ENCODE results near the gene GRIA3.

DNA sequence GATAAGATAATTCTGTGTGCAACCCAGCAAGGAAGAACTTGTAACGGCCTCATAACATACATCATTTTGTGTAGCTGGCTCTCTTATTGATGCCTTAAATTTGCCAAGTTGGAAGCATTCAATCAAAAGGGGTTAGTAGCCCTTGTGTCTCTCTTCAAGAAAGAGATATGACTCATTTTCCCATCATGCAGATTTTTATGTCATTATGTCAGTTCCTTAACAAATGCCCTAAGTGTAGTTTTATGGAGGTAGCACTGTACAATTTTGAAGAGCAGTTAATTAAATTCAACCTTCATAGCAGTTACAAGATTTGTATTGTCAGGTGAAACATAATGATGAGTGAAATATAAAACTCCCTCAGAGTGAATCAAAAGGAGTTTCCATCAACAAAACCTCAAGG, 215.6 kb downstream of the GRIA3 start:
- TF ChIP-seq CTCF (IDR thresholded peaks at IDR 0.05; ENCODE audit: poor library complexity) (no peak), EZH2 (IDR thresholded peaks at IDR 0.05; ENCODE audit: borderline replicate concordance) (no peak), EZH2phosphoT487 (IDR thresholded peaks at IDR 0.05; ENCODE audit: low read depth, severe bottlenecking, unreplicated experiment) (no peak)
